Limb (tissue), 2 donors: ENCODE data around the gene HS1BP3.

ENCODE experiments used
- DNase-seq, 2 donors: peaks; one replicate each; pipeline ENCODE4 v3.0.0-alpha.2; 2016; ENCODE audit errors: extremely low spot score in 2 of 2

Gene HS1BP3

GRCh38 chr2:20664431-20665242, 13.7 kb upstream of the HS1BP3 start:
- no peak for DNase-seq

GRCh38 chr2:20664071-20664390, 13.1 kb upstream of the HS1BP3 start:
- no peak for DNase-seq

- DNase-seq, result no peak
These were observed 12.5 kb upstream of the HS1BP3 start for GRCh38 chr2:20663196-20664070.

GRCh38 chr2:20662308-20662937, 11.5 kb upstream of the HS1BP3 start:
- peak in 1 of 2 donors; percentile 20 for DNase-seq

- peak; percentile 69 to 82 for DNase-seq
These were observed 10.8 kb upstream of the HS1BP3 start for GRCh38 chr2:20661421-20662307.

- DNase-seq, result no peak
These were observed 9.9 kb upstream of the HS1BP3 start for GRCh38 chr2:20660506-20661420.

- DNase-seq, result no peak
These were observed 6.8 kb upstream of the HS1BP3 start for GRCh38 chr2:20657522-20658235.

- DNase-seq, result no peak
These were observed 5.7 kb upstream of the HS1BP3 start for GRCh38 chr2:20656561-20656960.

- DNase-seq, result no peak
These were observed 3.6 kb upstream of the HS1BP3 start for GRCh38 chr2:20654535-20654813.

- DNase-seq, result no peak
These were observed 3.0 kb upstream of the HS1BP3 start for GRCh38 chr2:20653695-20654534.

GRCh38 chr2:20652673-20653575, 2.0 kb upstream of the HS1BP3 start:
- DNase-seq, result no peak

GRCh38 chr2:20652141-20652540, 1.2 kb upstream of the HS1BP3 start:
- DNase-seq, result no peak

- no peak for DNase-seq
These were observed 817 bp upstream of the HS1BP3 start for GRCh38 chr2:20651731-20652099.

- DNase-seq, result no peak
These were observed 463 bp downstream of the HS1BP3 start for GRCh38 chr2:20650393-20650876.

- DNase-seq, result no peak
These were observed 922 bp downstream of the HS1BP3 start for GRCh38 chr2:20649976-20650375.

GRCh38 chr2:20649576-20649975, 1.3 kb downstream of the HS1BP3 start:
- DNase-seq, result no peak

- no peak for DNase-seq
These were observed 2.1 kb downstream of the HS1BP3 start for GRCh38 chr2:20648831-20649230.

GRCh38 chr2:20648206-20648605, 2.7 kb downstream of the HS1BP3 start:
- DNase-seq, result no peak
